Endothelial cell of umbilical vein (primary cell): ENCODE data around the gene POR. TPM values are rescaled to one million over a fixed set of nuclear protein-coding genes. Genes with fewer than 3 reads are reported as not detected.

ENCODE experiments used
- BruUV-seq: library from RNA; stranded (reverse); fragments of 400-500 nt; replicated peaks from 2 replicates; lab custom pipeline; 2021; lab: Mats Ljungman, UMichigan
- CTCF ChIA-PET: fragments of 300-600, 350-600 bp; sonication (Branson Sonifier 250); formaldehyde crosslinking; loops from one replicate; lab custom pipeline; 2021; ENCODE audit warnings: antibody characterized with exemption, inconsistent platforms; lab: Charles Lee
- POLR2A ChIA-PET: fragments of 300-600, 350-600 bp; sonication (Branson Sonifier 250); formaldehyde crosslinking; loops from one replicate; lab custom pipeline; 2021; ENCODE audit warnings: antibody characterized with exemption, inconsistent platforms; lab: Charles Lee
- DNase-seq: peaks from one replicate; pipeline ENCODE4 v3.0.0-alpha.2; 2011; ENCODE audit warnings: low read depth, low spot score
- FAIRE-seq: peaks from 2 replicates; lab custom pipeline; 2011; peaks lifted over from hg19 to GRCh38; lab: Jason Lieb, UNC
- H2AFZ ChIP-seq: 2 replicates; pipeline ENCODE4 v1.6.0; 2012; ENCODE audit warnings: low read depth, low read length, control low read depth, inconsistent platforms
- H3K27ac ChIP-seq: 2 replicates; pipeline ENCODE4 v1.5.1; 2011; ENCODE audit warnings: low read depth, mild to moderate bottlenecking, control low read depth, low read length, moderate library complexity; ENCODE audit not compliant: insufficient read depth
- H3K27me3 ChIP-seq, 2 experiments: 2 replicates each; pipeline versions ENCODE4 v1.6.0 to v1.6.1; 2011; ENCODE audit warnings: low read length in 2 of 2, mixed read lengths in 1 of 2; ENCODE audit not compliant: control insufficient read depth in 2 of 2, insufficient read depth in 2 of 2
- H3K36me3 ChIP-seq, 2 experiments: 2 replicates in 1 of 2; 3 replicates in 1 of 2; pipeline ENCODE4 v1.5.1; 2011; ENCODE audit warnings: low read length in 2 of 2, mild to moderate bottlenecking in 1 of 2, moderate library complexity in 1 of 2; ENCODE audit not compliant: control insufficient read depth in 2 of 2, insufficient read depth in 2 of 2; ENCODE audit errors: extremely low read depth in 1 of 2
- H3K4me1 ChIP-seq: 3 replicates; pipeline ENCODE4 v1.5.1; 2011; ENCODE audit warnings: mild to moderate bottlenecking, low read length; ENCODE audit not compliant: control insufficient read depth, insufficient read depth; ENCODE audit errors: extremely low read depth
- H3K4me2 ChIP-seq: 2 replicates; pipeline ENCODE4 v1.6.1; 2011; ENCODE audit warnings: low read length, control low read depth, mixed read lengths; ENCODE audit not compliant: insufficient read depth
- H3K4me3 ChIP-seq, 3 experiments: fragments of 200-600 bp in 1 of 3; sonication (generic), shearing (Covaris generic) in 1 of 3; replicated peaks in 1 of 3; 2 replicates each; pipeline ENCODE4 v1.5.1; 2011 to 2016; ENCODE audit warnings: control low read depth in 3 of 3, low read length in 3 of 3, mild to moderate bottlenecking in 2 of 3, inconsistent platforms in 1 of 3, low read depth in 1 of 3, moderate library complexity in 1 of 3; ENCODE audit not compliant: insufficient read depth in 1 of 3
- H3K79me2 ChIP-seq: 2 replicates; pipeline ENCODE4 v1.6.0; 2012; ENCODE audit warnings: low read length, inconsistent platforms; ENCODE audit not compliant: control insufficient read depth, insufficient read depth
- H3K9ac ChIP-seq: replicated peaks from 2 replicates; pipeline ENCODE3; 2011; ENCODE audit warnings: low read length, control low read depth; ENCODE audit not compliant: insufficient read depth; ENCODE audit errors: extremely low read depth
- H3K9me1 ChIP-seq: replicated peaks from 3 replicates; pipeline ENCODE4 v1.6.0; 2011; ENCODE audit warnings: mild to moderate bottlenecking, low read length; ENCODE audit not compliant: control insufficient read depth, insufficient read depth; ENCODE audit errors: extremely low read depth
- H3K9me3 ChIP-seq: replicated peaks from 2 replicates; pipeline ENCODE4 v1.5.1; 2012; ENCODE audit warnings: low read length, inconsistent platforms; ENCODE audit not compliant: control insufficient read depth, insufficient read depth
- H4K20me1 ChIP-seq: replicated peaks from 2 replicates; pipeline ENCODE3; 2011; ENCODE audit warnings: mild to moderate bottlenecking, low read length; ENCODE audit not compliant: control insufficient read depth, insufficient read depth; ENCODE audit errors: extremely low read depth
- CTCF ChIP-seq, 2 donors: IDR thresholded peaks; 1 replicate in 1 of 2; 2 replicates in 1 of 2; pipeline ENCODE4 v1.5.1; 2011; ENCODE audit warnings: low read length in 2 of 2, mild to moderate bottlenecking in 2 of 2, moderate library complexity in 2 of 2, control low read depth in 1 of 2, inconsistent platforms in 1 of 2, low read depth in 1 of 2; ENCODE audit not compliant: insufficient read depth in 1 of 2; ENCODE audit errors: extremely low read depth in 1 of 2
- EZH2 ChIP-seq: IDR thresholded peaks from 2 replicates; pipeline ENCODE4 v1.6.1; 2012; ENCODE audit warnings: borderline replicate concordance, low read depth, mild to moderate bottlenecking, moderate library complexity, low read length, inconsistent platforms; ENCODE audit not compliant: severe bottlenecking
- FOS ChIP-seq: IDR thresholded peaks from 2 replicates; pipeline ENCODE4 v1.6.1; 2011; ENCODE audit warnings: mild to moderate bottlenecking, low read length, moderate library complexity, borderline replicate concordance; ENCODE audit not compliant: insufficient read depth
- GATA2 ChIP-seq: IDR thresholded peaks from 2 replicates; pipeline ENCODE4 v1.7.0; 2011; ENCODE audit warnings: low read depth, mild to moderate bottlenecking, moderate library complexity, mixed read lengths, low read length; ENCODE audit not compliant: insufficient read length, insufficient read depth
- POLR2A ChIP-seq: IDR thresholded peaks from 2 replicates; pipeline ENCODE4 v1.6.1; 2012; ENCODE audit warnings: low read depth, mild to moderate bottlenecking, control low read depth, low read length
- POLR2AphosphoS5 ChIP-seq: IDR thresholded peaks from 2 replicates; pipeline ENCODE4 v1.6.1; 2012; ENCODE audit warnings: low read depth, mild to moderate bottlenecking, control low read depth, low read length, moderate library complexity; ENCODE audit not compliant: insufficient read depth
- dilution Hi-C: fragments of 300-500 bp; cut with MboI; formaldehyde crosslinking; loops from one replicate; pipeline ENCODE4 v1.15.0; 2019; ENCODE audit warnings: low sequenced_read_pairs; ENCODE audit not compliant: extremely low pct_ligation_motif_present
- intact Hi-C: fragments of 100-400 bp; cut with micrococcal nuclease; formaldehyde crosslinking; loops from one replicate; pipeline ENCODE4 v1.10.0; 2022
- polyA plus RNA-seq, 4 experiments: library from polyadenylated mRNA; depleted of rRNA in 3 of 4; stranded (reverse) in 3 of 4; unstranded in 1 of 4; fragments of >200 nt; gene quantifications; 2 replicates each; pipeline versions ENCODE4 v1.2.1 to v1.2.3, GENCODE V29; 2011 to 2012; ENCODE audit warnings: missing spikeins in 1 of 4
- total RNA-seq: library from RNA; stranded (reverse); gene quantifications from 2 replicates; pipeline ENCODE4 v1.2.3, GENCODE V29; 2021

Gene POR
- total and polyA plus RNA-seq, 2 donors (not counting 3 experiments of a cell fraction or from before 2014, with no cell fraction given) = 59.5 to 73.6 TPM

GRCh38 chr7:75916259-75916658, 1.3 kb downstream of the POR start:
- Histone ChIP-seq H3K79me2 (peaks cover 13% of the 10 kb centered on the region), H3K9me3 (no peaks in the 10 kb centered on the region), H4K20me1 (no peaks in the 10 kb centered on the region), H3K4me1 (peaks cover 8% of the 10 kb centered on the region), H3K27me3 (no peaks in the 10 kb centered on the region), H3K4me3 (peak overlapping the region in 1 of 3 experiments; percentile 69), H3K9me1 (no peaks in the 10 kb centered on the region), H3K9ac (peak overlapping the region; percentile 72), H3K36me3 (no peaks in the 10 kb centered on the region), H3K4me2 (peak overlapping the region; percentile 78), H2AFZ (no peak overlapping the region), H3K27ac (no peak overlapping the region)
- BruUV-seq = no TSS peak
- CTCF ChIA-PET = interaction anchor here (0.8 to 3.6 kb wide), 5 partner anchors 9 to 104 kb away, joined by 3 to 26 read pairs (median 5); partner anchors contain the start of gene TMEM120A
- no peak for TF ChIP-seq EZH2
- no peak for TF ChIP-seq POLR2A
- no peak for TF ChIP-seq POLR2AphosphoS5
- TF ChIP-seq FOS = no peak
- no peak for TF ChIP-seq CTCF (IDR thresholded peaks at IDR 0.05; ENCODE audit: extremely low read depth in 1 of 2, insufficient read depth in 1 of 2, low read depth in 1 of 2, low read length in 2 of 2)
- TF ChIP-seq GATA2 = no peak
- POLR2A ChIA-PET = interaction anchor here (1.1 kb wide), 1 partner anchor 79 kb away, joined by 4 read pairs; no protein-coding TSS in a partner anchor
- DNase-seq (peak; percentile 12), FAIRE-seq (no peak)
- intact Hi-C loops = no loop called here
- dilution Hi-C loops = no loop called here
